GM12878 (cell line): ENCODE results near the gene HNMT.

Experiments
- E2F8 ChIP-seq: fragments of 450-650 bp; IDR thresholded peaks from 2 replicates; pipeline ENCODE4 v1.6.1; 2018; ENCODE audit warnings: mild to moderate bottlenecking, low read depth, moderate library complexity; ENCODE audit not compliant: partially characterized antibody
- EP300 ChIP-seq, 2 experiments: fragments of 150-350 bp in 1 of 2; IDR thresholded peaks; 2 replicates each; pipeline ENCODE4 v1.6.1; 2011 to 2012; ENCODE audit warnings: low read depth in 2 of 2, low read length in 2 of 2, borderline replicate concordance in 1 of 2, improper control_type of control experiment in 1 of 2, inconsistent platforms in 1 of 2; ENCODE audit not compliant: control insufficient read depth in 1 of 2
- RAD51 ChIP-seq: fragments of 450-650 bp; IDR thresholded peaks from 2 replicates; pipeline ENCODE4 v1.6.1; 2016; ENCODE audit warnings: moderate library complexity, mild to moderate bottlenecking, inconsistent platforms
- TAF1 ChIP-seq: IDR thresholded peaks from 2 replicates; pipeline ENCODE4 v1.6.1; 2011; ENCODE audit warnings: mild to moderate bottlenecking, low read depth, low read length, borderline replicate concordance
- TF ChIP-seq, protein P1 (sequence below): IDR thresholded peaks from 2 replicates; pipeline ENCODE4 v1.6.1; 2011; ENCODE audit warnings: borderline replicate concordance, low read depth, mild to moderate bottlenecking, moderate library complexity, mixed read lengths, low read length; ENCODE audit not compliant: insufficient read depth; ENCODE audit errors: extremely low read length
- TF ChIP-seq, protein P2 (sequence below), 3 experiments: IDR thresholded peaks in 2 of 3; conservative IDR thresholded peaks in 1 of 3; 2 replicates each; pipeline ENCODE4 v1.5.1; 2011; ENCODE audit warnings: low read depth in 3 of 3, low read length in 3 of 3, mild to moderate bottlenecking in 3 of 3, control low read depth in 2 of 3, moderate library complexity in 2 of 3, inconsistent platforms in 1 of 3, mixed read lengths in 1 of 3; ENCODE audit not compliant: control insufficient read depth in 2 of 3, insufficient read depth in 1 of 3; ENCODE audit errors: extremely low read depth in 1 of 3

DNA sequence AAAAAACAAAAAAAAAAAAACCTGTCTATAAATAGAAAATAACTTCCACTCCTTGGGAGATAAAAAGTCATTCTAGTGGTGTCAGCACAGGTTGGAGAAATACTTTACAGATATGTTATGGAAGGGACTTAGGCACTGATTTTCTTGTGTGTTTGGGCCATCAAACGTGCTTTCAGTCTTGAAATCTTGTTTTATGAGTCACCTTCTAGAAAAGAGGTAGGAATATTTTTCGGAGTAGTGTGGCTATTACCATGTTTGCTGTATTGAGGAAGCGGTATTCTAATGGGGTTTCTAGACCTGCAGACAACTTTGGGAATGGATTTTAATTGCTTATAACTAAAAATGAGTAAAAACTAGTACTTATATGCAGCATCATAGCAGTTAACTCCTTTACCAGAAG is 12.0 kb downstream of the HNMT start:
- TF ChIP-seq E2F8 (no peak), RAD51 (no peak), EP300 (IDR thresholded peaks at IDR 0.05; ENCODE audit: borderline replicate concordance in 1 of 2, control insufficient read depth in 1 of 2, low read depth in 2 of 2, low read length in 2 of 2) (no peak), TAF1 (no peak)
- TF ChIP-seq, protein P1, sequence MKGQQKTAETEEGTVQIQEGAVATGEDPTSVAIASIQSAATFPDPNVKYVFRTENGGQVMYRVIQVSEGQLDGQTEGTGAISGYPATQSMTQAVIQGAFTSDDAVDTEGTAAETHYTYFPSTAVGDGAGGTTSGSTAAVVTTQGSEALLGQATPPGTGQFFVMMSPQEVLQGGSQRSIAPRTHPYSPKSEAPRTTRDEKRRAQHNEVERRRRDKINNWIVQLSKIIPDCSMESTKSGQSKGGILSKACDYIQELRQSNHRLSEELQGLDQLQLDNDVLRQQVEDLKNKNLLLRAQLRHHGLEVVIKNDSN = no peak
- TF ChIP-seq, protein P2, sequence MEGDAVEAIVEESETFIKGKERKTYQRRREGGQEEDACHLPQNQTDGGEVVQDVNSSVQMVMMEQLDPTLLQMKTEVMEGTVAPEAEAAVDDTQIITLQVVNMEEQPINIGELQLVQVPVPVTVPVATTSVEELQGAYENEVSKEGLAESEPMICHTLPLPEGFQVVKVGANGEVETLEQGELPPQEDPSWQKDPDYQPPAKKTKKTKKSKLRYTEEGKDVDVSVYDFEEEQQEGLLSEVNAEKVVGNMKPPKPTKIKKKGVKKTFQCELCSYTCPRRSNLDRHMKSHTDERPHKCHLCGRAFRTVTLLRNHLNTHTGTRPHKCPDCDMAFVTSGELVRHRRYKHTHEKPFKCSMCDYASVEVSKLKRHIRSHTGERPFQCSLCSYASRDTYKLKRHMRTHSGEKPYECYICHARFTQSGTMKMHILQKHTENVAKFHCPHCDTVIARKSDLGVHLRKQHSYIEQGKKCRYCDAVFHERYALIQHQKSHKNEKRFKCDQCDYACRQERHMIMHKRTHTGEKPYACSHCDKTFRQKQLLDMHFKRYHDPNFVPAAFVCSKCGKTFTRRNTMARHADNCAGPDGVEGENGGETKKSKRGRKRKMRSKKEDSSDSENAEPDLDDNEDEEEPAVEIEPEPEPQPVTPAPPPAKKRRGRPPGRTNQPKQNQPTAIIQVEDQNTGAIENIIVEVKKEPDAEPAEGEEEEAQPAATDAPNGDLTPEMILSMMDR (IDR thresholded peaks at IDR 0.05 in 2 of 3, conservative IDR thresholded peaks at IDR 0.05 in 1 of 3; ENCODE audit: control insufficient read depth in 2 of 3, extremely low read depth in 1 of 3, insufficient read depth in 1 of 3, low read depth in 3 of 3, low read length in 3 of 3) = no peak
